ENCODE measurements around the gene DCANP1.

Gene DCANP1

DNA sequence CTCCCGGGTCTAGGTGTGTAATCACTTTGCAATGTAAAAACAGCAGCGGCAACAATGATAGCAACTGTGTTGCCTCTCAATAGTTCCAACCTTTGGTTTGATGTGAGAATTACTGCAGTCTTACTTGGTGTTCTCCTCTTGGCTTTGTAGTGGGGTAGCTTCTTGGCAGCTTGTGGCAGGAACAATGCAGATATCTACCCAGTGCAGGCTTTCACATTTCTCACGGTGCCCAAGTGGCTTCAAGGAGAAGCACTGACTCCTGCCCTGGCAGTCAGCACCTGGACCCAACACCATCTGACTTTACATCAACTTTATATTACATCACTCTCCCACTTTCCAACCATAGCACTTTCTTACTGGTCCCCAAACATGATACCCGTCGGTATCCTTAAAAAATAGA lies 33.4 kb upstream of the DCANP1 start:
- DNase-seq (ENCODE audit: low spot score): no peak

DNA sequence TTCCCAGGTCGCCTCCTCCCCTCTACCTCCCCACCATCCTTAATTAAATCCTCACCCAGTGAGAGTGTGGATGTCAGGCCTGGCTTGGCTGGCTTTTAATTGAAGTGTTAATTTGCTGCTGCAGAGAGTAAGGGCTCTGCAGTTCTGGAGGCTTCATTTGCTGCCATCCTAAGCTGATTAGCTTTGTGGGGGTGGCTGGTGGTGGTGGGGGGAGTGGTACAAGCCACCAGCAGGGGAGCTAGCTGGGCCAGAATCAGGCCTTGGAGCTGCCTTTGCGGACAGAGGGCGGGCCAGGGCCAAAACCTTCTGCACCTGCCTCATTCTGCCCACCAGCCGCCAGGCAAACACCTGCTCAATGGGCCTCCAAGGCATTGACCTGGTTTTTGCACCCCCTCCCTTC lies 31.8 kb upstream of the DCANP1 start:
- no peak for DNase-seq (ENCODE audit: low spot score)

DNA sequence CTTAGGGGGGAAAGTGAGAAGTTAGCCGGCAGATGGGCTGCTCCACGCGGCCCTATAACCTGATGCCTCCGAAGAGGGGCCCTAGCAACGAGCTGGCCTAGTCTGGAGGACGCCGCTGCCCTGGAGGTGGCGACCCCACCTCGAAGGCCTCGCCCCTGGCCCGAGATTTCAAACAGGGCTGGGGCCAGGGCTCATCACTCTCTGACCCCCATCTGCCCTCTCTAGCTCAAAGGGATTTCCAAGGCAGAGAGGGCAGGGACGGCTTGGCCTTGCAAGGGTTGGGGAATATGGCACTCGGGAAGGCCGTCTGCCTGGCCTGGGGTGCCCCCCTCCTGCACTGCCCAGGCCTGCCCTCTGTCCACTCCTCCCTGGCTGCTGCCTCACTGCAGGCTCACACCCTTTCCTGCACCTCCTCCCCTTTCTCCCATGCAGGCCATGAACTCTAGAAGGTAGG lies 30.5 kb upstream of the DCANP1 start:
- DNase-seq (ENCODE audit: low spot score): no peak

DNA sequence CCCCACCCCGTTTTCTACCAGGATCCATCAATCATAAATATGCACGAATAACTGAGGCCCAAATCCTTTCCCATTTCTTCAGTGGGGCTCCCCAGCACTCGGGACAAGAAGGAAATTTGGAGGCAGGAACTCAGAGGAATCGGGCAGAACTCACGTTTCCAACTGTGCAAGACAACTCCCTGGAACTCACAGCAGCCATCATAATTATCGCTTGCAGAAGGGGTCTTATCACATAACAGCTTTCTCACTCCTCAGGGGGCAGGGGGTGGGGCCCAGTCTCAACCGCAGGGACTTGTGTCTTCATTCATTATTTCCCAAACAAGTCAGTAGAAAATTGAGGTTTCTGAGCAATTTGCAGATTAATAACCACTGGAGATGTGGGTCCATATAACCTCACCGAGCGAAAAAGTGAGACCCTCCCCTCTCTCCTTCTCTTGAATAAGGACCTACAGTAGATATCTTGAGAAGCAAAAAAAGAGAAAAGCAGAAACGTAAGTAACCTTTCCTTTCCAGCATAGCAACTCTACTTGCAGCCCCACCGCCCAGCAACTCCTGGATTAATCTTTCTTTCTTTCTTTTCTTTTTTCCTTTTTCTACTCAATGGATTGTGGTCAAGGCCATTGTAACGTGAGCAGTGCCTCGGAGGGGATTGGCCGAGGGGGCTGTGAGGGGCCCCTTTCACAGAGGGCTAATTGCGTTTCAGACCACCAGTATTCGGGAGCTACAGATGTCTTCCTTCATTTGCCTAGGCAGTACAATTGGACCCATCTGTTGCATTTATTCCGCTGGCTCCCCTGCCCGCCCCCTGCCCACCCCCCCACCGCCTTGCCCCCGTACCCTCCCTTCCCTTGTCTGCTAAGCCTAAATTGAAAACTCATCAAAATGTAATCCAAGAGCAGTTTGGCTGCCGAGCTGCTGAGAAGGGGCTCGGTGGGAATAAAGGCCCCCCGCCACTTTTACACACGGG lies 29.8 kb upstream of the DCANP1 start:
- no peak for DNase-seq (ENCODE audit: low spot score)

GRCh38 chr5:135473956-135474670 lies 27.0 kb upstream of the DCANP1 start:
- no peak for DNase-seq (ENCODE audit: low spot score)

- no peak for DNase-seq (ENCODE audit: low spot score)
Observed at GRCh38 chr5:135472141-135472540, 25.0 kb upstream of the DCANP1 start.

DNA sequence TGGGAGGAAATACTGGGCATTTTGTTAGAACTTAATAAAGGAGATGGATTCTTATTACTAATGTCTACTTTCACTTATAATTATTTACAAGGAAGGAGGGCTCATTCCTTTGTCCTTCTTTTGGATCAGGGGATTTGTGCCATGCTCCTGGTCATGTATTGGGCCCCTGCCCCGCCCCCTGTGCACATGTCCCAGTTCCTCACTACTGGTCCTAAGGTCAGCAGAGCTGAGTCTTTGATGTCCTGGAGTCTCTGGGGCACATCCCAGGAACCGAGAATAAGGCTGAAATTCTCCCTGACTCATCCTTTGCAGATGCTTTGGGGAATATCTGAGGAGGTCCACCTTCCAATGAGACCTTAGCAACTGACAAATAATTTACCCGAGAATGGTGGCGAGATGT lies 24.6 kb upstream of the DCANP1 start:
- no peak for DNase-seq (ENCODE audit: low spot score)

GRCh38 chr5:135469911-135470310 lies 22.8 kb upstream of the DCANP1 start:
- no peak for DNase-seq (ENCODE audit: low spot score)

DNA sequence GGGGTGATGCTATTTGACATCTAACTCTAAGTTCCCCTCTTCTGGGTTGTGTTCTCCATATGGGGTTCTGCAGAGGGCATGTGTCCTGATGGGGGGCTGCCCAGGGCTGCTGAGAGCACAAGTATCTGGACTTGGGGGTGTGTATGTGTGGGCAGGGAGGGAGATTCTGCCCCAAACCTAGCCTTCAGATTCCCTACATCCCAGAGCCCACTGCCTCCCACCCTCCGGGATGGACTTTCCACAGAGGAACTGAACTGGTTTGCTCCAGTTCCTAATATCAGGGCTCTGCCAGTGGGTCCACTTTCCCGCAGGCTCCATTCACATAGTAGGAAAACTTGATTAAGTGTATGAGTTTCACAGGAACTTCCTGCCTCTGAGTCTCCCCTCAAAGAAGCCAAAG lies 21.4 kb upstream of the DCANP1 start:
- DNase-seq (ENCODE audit: low spot score): no peak

DNA sequence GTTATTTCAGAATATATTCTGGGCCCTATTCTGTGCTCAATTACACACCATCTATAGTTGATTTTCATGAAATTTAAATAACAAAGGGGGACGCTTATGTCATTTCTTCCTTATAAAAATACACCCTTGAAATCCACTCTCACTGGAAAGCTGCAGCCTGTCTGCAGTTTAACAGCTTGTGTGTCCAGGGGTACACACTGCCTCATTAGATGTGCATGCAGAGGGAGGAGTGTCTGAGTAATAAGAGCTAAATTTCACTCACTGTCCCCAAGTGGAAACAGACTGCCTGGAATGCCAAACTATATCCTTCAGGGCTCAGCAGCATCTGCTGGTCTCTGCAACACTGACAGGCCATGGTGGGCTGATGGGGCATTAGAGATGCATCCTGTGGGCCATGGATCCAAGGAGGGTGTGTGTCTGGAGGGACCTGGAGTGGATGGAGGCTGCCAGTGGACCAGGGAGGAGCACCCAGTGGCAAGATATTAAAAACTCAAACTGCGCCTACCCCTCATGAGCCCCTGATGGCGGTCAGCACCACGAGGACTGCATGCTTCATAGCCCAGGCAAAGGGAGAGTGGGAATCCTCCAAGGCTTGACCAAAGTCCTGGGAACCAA lies 20.8 kb upstream of the DCANP1 start:
- no peak for DNase-seq (ENCODE audit: low spot score)

GRCh38 chr5:135467051-135467625 lies 20.0 kb upstream of the DCANP1 start:
- DNase-seq (ENCODE audit: low spot score): no peak

DNA sequence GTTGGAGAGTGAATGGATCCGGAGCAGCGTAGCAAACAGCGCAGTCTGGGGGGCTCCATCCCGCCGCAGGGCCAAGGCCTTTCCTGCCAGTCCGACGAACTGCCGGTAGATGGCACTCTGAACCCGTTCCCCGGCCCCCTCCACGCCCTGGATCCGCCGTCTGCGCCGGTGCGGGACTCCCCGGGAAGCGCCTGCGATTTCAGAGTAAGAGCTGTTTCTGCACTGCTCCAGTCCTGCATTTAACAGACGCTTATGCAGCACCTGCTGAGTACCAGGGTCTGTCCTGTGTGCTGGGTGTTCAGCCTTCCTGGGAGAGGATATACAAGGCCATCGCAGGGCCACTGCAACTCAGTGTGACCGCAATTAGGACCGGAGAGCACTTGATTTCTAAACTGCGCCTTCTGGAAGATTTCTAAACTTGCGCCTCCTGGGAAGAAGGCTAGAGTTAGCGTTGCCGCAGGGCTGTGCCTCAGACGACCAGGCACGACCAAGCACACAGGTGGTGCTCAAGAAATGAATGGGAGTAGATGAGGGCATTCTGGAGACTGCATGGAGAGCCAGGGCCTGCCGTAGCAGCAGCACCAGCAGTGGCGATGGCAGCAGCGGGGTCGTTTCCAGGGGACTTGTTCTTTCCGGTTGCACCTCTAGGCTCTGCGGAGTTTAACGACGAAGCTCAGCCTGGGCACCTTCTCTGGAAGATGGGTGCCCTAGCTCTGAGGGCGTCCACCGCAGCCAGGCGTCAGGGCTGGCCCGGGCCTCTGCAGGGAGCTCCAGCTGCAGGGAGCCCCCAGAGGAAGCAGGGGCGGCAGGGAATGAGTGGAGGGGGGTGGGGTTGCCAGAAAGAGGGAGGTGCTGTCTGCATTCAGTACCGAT lies 19.3 kb upstream of the DCANP1 start:
- peak; percentile 45 for DNase-seq (ENCODE audit: low spot score)

DNA sequence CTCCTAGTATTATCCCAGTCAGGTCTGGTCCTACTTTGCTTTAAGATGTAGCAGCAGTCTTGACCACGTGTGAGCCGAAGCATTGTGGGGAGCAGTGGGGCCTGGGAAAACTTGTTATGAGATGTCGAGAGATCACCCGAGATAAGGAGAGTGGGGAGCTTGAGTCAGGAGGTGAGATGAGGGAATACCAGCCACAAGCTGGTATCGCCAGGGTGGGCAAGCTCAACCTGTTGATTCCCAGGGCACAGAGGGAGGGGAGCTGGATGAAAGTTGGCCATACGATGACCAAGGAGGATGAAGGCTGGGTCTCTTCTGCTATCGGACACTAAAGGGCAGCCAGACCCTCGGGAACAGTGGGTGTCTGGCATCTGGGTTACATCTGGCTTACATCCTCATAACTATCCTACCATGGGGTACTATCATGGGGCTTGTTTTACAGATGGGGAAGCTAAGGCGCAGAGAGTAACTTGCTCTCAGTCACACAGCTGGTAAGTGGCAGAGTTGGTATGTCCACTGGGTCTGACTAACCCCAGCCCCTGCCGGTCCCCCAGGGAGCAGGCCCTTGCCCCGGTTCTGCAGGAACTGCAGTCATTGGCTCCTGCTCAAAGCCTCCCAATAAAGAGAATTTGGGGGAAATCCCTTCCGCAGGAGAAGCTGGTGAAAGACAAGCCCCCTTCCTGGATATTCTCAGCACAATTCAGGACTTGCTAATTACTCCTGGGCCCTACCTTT lies 18.4 kb upstream of the DCANP1 start:
- no peak for DNase-seq (ENCODE audit: low spot score)

DNA sequence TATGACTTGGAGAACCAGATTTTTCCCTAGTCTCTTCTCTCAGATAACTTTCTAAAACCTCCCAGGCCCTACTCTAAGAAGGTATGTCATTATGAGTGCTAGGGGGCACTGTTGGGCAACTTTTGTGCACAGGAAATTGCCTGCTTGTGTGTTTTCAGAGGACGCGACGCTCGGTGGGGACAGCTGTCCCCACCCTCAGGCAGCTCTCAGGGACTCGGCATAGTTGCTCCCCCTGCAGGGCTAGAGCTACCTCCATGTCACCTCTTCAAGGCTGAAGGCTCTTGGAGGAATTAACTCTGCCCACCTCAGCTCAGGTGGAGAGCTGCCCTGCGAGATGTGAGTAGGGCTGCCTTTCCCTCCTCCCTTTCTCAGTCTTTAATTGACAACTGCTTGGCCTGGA lies 15.2 kb upstream of the DCANP1 start:
- DNase-seq (ENCODE audit: low spot score): peak; percentile 57

DNA sequence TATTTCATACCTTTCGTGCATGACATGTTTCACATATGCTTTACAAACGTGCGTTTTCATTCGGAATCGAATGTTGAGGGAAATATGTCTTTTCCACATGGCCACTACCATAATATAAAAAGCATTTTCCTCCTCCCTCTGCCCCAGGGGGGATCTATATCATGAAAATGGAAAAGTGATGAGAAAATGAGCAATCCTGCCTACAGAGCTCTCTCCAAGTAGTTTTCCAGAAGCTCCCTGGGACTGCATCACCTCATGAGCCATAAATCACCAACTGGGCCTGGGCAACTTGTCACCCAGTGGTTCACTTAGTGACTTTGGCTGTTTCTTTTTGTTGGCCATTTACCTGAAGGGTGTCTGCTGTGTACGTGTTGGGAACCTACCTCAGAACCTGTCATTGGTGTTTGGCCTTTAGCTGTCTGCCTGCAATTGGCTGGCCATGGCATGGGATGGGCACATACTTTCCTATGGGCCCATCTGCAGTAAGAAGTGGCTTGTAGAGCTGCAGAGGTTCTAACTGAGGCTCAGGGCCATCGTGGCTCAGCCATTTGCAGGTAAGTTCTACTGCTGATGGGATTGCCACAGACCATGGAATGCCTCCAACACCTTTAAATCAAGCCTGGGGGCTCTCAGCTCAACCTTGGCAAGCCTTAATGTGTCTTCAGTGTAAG lies 14.5 kb upstream of the DCANP1 start:
- no peak for DNase-seq (ENCODE audit: low spot score)

DNA sequence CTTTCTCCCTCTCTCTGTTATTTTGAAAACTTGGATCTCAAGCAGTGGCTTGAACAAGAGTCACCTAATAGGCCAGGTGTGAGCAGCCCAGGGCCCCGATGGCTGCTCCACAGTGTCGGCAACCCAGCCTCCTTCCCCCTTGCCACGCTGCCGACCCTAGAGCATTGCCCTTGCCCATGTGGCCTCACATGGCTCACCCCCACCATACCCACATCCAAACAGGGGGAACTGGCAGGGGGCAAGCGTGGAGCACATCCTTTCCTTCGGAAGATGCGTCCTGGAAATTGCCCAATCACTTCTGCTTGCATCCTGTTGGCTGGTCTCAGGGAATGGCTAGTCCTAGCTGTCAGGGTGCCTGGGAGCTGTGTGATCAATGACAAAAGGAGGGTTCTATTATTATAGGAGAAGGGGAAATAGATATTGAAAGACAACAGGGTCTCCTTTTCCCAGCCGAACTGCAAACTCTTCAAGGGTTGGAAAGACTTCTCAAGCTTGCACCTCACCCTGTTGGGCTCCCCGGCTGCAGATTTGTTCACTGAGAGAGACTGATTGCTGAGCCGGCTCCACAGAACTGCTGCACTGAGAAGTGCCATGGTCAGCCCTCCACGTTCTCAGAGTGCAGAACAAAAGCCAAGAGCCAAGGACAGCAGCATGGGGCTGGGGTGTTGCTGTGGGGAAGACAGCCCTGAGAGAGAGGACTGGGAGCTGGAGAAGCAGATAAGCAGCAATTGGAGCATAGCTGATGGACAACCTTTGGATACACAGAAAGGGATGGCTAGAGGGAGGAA lies 13.3 kb upstream of the DCANP1 start:
- DNase-seq (ENCODE audit: low spot score): no peak

DNA sequence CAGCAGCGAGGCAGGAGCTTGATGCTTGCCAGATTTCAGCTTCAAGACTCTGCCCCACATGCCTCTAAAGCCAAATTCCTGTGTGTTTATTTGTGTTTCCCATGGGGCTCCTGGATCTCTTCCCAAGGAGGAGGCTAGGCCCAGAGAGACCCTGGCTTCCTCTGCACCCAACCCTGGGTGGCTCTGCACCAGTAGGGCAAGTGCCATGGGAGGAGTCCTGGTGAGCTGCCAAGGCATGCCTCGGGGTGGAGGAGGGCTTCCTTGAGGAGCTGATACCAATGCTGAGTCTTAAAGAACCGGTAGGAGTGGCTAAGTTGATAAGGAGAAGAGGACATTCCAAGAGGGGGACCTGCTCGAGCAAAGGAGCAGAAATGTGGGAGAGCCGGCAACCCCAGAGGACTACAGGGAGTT lies 11.8 kb upstream of the DCANP1 start:
- no peak for DNase-seq (ENCODE audit: low spot score)

DNA sequence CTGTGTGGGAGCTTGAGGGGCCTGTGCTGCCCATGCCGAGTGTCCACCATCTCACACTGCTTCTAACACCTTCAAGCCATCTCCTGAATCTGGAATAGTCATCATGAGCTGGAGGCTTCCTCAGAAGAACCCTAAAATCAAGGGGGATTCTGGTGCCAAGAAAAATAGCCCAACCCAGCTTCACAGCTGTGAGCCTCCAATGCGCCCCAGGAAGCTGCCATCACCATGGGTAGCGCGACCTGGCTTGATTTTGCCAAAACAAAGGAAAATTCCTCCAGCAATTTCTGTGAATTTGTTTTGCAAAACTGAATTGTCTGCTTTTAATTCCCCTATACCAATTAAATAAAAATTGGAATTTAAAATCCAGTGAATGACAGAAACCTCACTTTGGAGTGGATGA lies 11.2 kb upstream of the DCANP1 start:
- DNase-seq (ENCODE audit: low spot score): no peak

- DNase-seq (ENCODE audit: low spot score): peak; percentile 42
Observed at GRCh38 chr5:135457424-135458071, 10.4 kb upstream of the DCANP1 start.

All from pons (tissue), 1 donor.